ENCODE results near the gene CHMP1B. TPM values are rescaled to one million over a fixed set of nuclear protein-coding genes. Genes with fewer than 3 reads are reported as not detected.
A peak's percentile ranks its signal among the peaks of the same experiment; 100 is the strongest.
"Not testable (repeated sequence)": the region's sequence is repeated elsewhere in the genome, so short reads cannot be mapped to it uniquely, and the experiment has no call there.

CHMP1B gene
- total RNA-seq, 2 donors from 2014 or later = 54.5 to 95.0 TPM

GRCh38 chr18:11886577-11887110, 35.4 kb downstream of the CHMP1B start:
- intact Hi-C loops (cut with DNase I, micrococcal nuclease) = no loop called here
- ATAC-seq = no peak
- no peak for DNase-seq

- intact Hi-C loops (cut with DNase I, micrococcal nuclease) = no loop called here
- ATAC-seq (peak; percentile 86), DNase-seq (no peak)
Observed at GRCh38 chr18:11887328-11888128, 36.3 kb downstream of the CHMP1B start.

GRCh38 chr18:11888726-11889125, 37.5 kb downstream of the CHMP1B start:
- intact Hi-C loops (cut with DNase I, micrococcal nuclease) = no loop called here
- ATAC-seq (no peak), DNase-seq (no peak)

- intact Hi-C loops (cut with DNase I, micrococcal nuclease) = no loop called here
- ATAC-seq (no peak), DNase-seq (no peak)
Observed at GRCh38 chr18:11889284-11889683, 38.1 kb downstream of the CHMP1B start.

- DNase-seq (no peak), ATAC-seq (no peak)
- intact Hi-C loops (cut with DNase I, micrococcal nuclease) = no loop called here
Observed at GRCh38 chr18:11891737-11892136, 40.5 kb downstream of the CHMP1B start.

- DNase-seq; intact Hi-C loops (cut with DNase I, micrococcal nuclease); ATAC-seq: not testable (repeated sequence)
Observed at GRCh38 chr18:11892438-11892837, 41.2 kb downstream of the CHMP1B start.

- DNase-seq (no peak), ATAC-seq (no peak)
- intact Hi-C loops (cut with DNase I, micrococcal nuclease) = no loop called here
Observed at GRCh38 chr18:11897781-11898180, 46.6 kb downstream of the CHMP1B start.

GRCh38 chr18:11899063-11899462, 47.9 kb downstream of the CHMP1B start:
- DNase-seq (no peak), ATAC-seq (no peak)
- intact Hi-C loops (cut with DNase I, micrococcal nuclease) = no loop called here

GRCh38 chr18:11901826-11902438, 50.7 kb downstream of the CHMP1B start:
- ATAC-seq (no peak), DNase-seq (no peak)
- intact Hi-C loops (cut with DNase I, micrococcal nuclease) = no loop called here

- ATAC-seq (no peak), DNase-seq (no peak)
- intact Hi-C loops (cut with DNase I, micrococcal nuclease) = no loop called here
Observed at GRCh38 chr18:11902522-11903292, 51.5 kb downstream of the CHMP1B start.

Other genes with a start within 250 kb of the CHMP1B start
- gene SLC35G4, start 241.8 kb upstream of the CHMP1B start, total RNA-seq = not detected
- gene GNAL, start 162.1 kb upstream of the CHMP1B start, total RNA-seq = 1 to 10 TPM; 1.5 to 4.4 TPM
- 10 to 100 TPM; 57.9 to 61.0 TPM for gene MPPE1, start 56.9 kb downstream of the CHMP1B start, total RNA-seq
- 100 to 1,000 TPM; 114 to 135 TPM for gene IMPA2, start 130.1 kb downstream of the CHMP1B start, total RNA-seq
- gene ANKRD62, start 242.4 kb downstream of the CHMP1B start, total RNA-seq = under 1 TPM; 0.37 to 0.73 TPM

Measured in left colon (tissue), 2 donors.